MM.1S (cell line): ENCODE data around the gene TRDN.

ENCODE experiments used
- DNase-seq: peaks from one replicate; pipeline ENCODE4 v3.0.0-alpha.2; 2015
- H2AFZ ChIP-seq: fragments of 300-600 bp; sonication (generic); 2 replicates; pipeline ENCODE4 v1.6.0; 2016; ENCODE audit warnings: antibody characterized with exemption, low read length
- H3F3A ChIP-seq: fragments of 300-600 bp; sonication (generic); 2 replicates; pipeline ENCODE4 v1.6.1; 2016; ENCODE audit warnings: mild to moderate bottlenecking, antibody characterized with exemption, low read length, moderate library complexity, mixed read lengths; ENCODE audit not compliant: insufficient read depth
- H3K27ac ChIP-seq: fragments of 300-600 bp; sonication (generic); 2 replicates; pipeline ENCODE4 v1.5.1; 2016; ENCODE audit warnings: mild to moderate bottlenecking, low read length
- H3K27me3 ChIP-seq: fragments of 300-600 bp; sonication (generic); replicated peaks from 2 replicates; pipeline ENCODE4 v1.6.0; 2016; ENCODE audit warnings: low read length; ENCODE audit not compliant: insufficient read depth
- H3K36me3 ChIP-seq: fragments of 300-600 bp; sonication (generic); replicated peaks from 2 replicates; pipeline ENCODE4 v1.6.1; 2016; ENCODE audit warnings: mild to moderate bottlenecking, low read length, mixed read lengths; ENCODE audit not compliant: insufficient read depth
- H3K4me1 ChIP-seq: fragments of 300-600 bp; sonication (generic); 2 replicates; pipeline ENCODE4 v1.6.1; 2016; ENCODE audit warnings: low read length, mixed read lengths
- H3K4me2 ChIP-seq: fragments of 300-600 bp; sonication (generic); 2 replicates; pipeline ENCODE4 v1.6.0; 2016; ENCODE audit warnings: low read depth, low read length
- H3K4me3 ChIP-seq: fragments of 300-600 bp; sonication (generic); 2 replicates; pipeline ENCODE4 v1.5.1; 2016; ENCODE audit warnings: low read length, mixed read lengths
- H3K79me2 ChIP-seq: fragments of 300-600 bp; sonication (generic); 2 replicates; pipeline ENCODE4 v1.6.1; 2016; ENCODE audit warnings: mixed run types, low read length, mixed read lengths
- H3K9ac ChIP-seq: fragments of 300-600 bp; sonication (generic); 2 replicates; pipeline ENCODE4 v1.6.1; 2016; ENCODE audit warnings: low read length, mixed read lengths
- H3K9me2 ChIP-seq: fragments of 300-600 bp; sonication (generic); replicated peaks from 2 replicates; pipeline ENCODE4 v1.6.1; 2016; ENCODE audit warnings: mild to moderate bottlenecking, low read length, mixed read lengths; ENCODE audit not compliant: insufficient read depth
- H3K9me3 ChIP-seq: fragments of 300-600 bp; sonication (generic); replicated peaks from 2 replicates; pipeline ENCODE4 v1.6.1; 2016; ENCODE audit warnings: mild to moderate bottlenecking, low read length, mixed read lengths; ENCODE audit not compliant: insufficient read depth
- H4K20me1 ChIP-seq: fragments of 300-600 bp; sonication (generic); 2 replicates; pipeline ENCODE4 v1.6.1; 2016; ENCODE audit warnings: mild to moderate bottlenecking, low read length, moderate library complexity, mixed read lengths; ENCODE audit not compliant: insufficient read depth
- EZH2 ChIP-seq: fragments of 300-600 bp; sonication (generic); optimal IDR thresholded peaks from 2 replicates; pipeline ENCODE3; 2017; ENCODE audit warnings: low read depth, mild to moderate bottlenecking, antibody characterized with exemption, low read length, mixed read lengths
- EZH2phosphoT487 ChIP-seq: fragments of 300-600 bp; sonication (generic); IDR thresholded peaks from 2 replicates; pipeline ENCODE4 v1.6.1; 2018; ENCODE audit warnings: antibody characterized with exemption, low read length
- TF ChIP-seq, protein P1 (sequence below): fragments of 300-600 bp; sonication (generic); IDR thresholded peaks from 2 replicates; pipeline ENCODE4 v1.5.1; 2016; ENCODE audit warnings: antibody characterized with exemption, low read length, mixed read lengths

The TRDN gene

DNA sequence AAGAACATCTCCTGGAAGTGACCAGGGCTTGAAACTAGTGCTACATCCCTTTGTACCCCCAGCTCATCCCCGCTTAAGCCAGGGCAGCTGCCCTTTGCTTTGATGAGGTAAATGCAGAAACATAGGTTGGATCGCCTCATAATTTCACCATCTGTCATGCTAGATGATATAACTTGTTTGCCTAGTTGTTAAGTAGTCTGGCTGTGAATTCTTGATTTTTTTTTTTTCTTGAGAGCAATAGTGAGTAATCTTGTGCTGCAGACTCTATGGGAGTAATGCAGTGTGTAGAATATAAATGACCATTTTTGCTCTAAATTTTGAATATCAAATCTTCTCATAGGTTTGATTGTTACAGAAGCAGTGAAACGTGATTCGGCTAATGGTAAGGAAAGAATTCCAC is 4.1 kb downstream of the TRDN start:
- Histone ChIP-seq H3K79me2 (no peaks in the 10 kb centered on the region), H3K4me2 (no peak overlapping the region), H3K9me3 (no peaks in the 10 kb centered on the region), H3K9ac (no peak overlapping the region), H3K4me3 (no peak overlapping the region), H3K4me1 (no peaks in the 10 kb centered on the region), H4K20me1 (no peaks in the 10 kb centered on the region), H3F3A (no peaks in the 10 kb centered on the region), H2AFZ (no peak overlapping the region), H3K36me3 (no peaks in the 10 kb centered on the region), H3K27ac (no peak overlapping the region), H3K9me2 (no peaks in the 10 kb centered on the region), H3K27me3 (no peaks in the 10 kb centered on the region)
- TF ChIP-seq, protein P1, sequence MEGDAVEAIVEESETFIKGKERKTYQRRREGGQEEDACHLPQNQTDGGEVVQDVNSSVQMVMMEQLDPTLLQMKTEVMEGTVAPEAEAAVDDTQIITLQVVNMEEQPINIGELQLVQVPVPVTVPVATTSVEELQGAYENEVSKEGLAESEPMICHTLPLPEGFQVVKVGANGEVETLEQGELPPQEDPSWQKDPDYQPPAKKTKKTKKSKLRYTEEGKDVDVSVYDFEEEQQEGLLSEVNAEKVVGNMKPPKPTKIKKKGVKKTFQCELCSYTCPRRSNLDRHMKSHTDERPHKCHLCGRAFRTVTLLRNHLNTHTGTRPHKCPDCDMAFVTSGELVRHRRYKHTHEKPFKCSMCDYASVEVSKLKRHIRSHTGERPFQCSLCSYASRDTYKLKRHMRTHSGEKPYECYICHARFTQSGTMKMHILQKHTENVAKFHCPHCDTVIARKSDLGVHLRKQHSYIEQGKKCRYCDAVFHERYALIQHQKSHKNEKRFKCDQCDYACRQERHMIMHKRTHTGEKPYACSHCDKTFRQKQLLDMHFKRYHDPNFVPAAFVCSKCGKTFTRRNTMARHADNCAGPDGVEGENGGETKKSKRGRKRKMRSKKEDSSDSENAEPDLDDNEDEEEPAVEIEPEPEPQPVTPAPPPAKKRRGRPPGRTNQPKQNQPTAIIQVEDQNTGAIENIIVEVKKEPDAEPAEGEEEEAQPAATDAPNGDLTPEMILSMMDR = no peak
- no peak for TF ChIP-seq EZH2
- TF ChIP-seq EZH2phosphoT487 = no peak
- DNase-seq = no peak

DNA sequence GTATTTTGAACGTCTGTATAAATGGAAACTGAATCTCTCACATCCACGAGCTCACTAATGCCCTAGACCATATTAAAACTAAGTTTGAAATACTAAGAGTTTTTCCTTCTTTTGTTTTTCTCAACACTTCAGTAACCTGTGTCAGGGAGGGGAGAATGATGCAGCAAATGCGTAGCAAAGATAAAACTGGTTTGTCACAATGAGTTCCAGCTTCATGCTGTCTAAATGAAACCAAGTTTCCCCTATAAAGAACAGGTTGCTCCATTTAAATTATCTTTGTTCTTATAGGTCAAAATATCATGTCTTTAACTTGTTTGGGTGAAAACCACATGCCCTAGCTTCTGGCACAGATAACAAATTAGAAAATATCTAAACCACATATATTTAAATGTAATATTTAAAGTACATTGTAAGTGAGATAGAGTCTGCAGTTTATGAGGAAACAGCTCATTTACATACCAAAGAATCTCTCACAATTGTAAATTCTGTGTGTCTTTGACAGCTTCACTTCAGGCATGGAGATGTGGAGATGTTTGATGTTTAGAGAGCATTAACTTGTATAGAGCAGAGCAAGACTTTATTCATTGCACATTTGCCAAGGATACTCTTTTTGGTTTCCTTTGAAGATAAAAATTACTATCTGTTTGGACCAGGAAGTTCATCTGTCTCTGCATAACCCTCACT is 7.3 kb downstream of the TRDN start:
- Histone ChIP-seq H3K9me2 (no peaks in the 10 kb centered on the region), H3K4me2 (no peak overlapping the region), H3K4me1 (no peaks in the 10 kb centered on the region), H3K27me3 (no peaks in the 10 kb centered on the region), H3K9ac (no peak overlapping the region), H3K4me3 (no peak overlapping the region), H2AFZ (no peak overlapping the region), H3K9me3 (no peaks in the 10 kb centered on the region), H3K79me2 (no peaks in the 10 kb centered on the region), H3K27ac (no peak overlapping the region), H4K20me1 (no peaks in the 10 kb centered on the region), H3F3A (no peaks in the 10 kb centered on the region), H3K36me3 (no peaks in the 10 kb centered on the region)
- TF ChIP-seq EZH2 = no peak
- DNase-seq = no peak

DNA sequence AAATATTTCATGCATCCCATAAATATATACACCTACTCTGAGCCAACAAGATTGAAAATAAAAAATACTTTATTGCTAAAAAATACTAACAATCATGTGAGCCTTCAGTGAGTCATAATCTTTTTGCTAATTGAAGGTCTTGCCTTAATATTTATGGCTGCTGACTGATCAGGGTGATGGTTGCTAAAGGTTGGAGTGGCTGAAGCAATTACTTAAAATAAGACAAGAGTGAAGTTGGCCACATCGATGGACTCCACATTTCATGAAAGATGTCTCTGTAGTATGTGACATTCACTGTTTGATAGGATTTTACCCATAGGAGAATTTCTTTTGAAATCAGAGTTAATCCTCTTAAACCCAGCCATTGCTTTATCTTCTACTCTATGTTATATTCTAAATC is 11.1 kb downstream of the TRDN start:
- Histone ChIP-seq H3K4me1 (no peaks in the 10 kb centered on the region), H3K4me3 (no peak overlapping the region), H3K27ac (no peak overlapping the region), H3K9ac (no peak overlapping the region), H3K79me2 (no peaks in the 10 kb centered on the region), H3K9me2 (no peaks in the 10 kb centered on the region), H3K9me3 (no peaks in the 10 kb centered on the region), H4K20me1 (no peaks in the 10 kb centered on the region), H2AFZ (no peak overlapping the region), H3F3A (no peaks in the 10 kb centered on the region), H3K4me2 (no peak overlapping the region), H3K27me3 (no peaks in the 10 kb centered on the region), H3K36me3 (no peaks in the 10 kb centered on the region)
- TF ChIP-seq EZH2 = no peak
- TF ChIP-seq, protein P1 = no peak
- TF ChIP-seq EZH2phosphoT487 = no peak
- DNase-seq = no peak

DNA sequence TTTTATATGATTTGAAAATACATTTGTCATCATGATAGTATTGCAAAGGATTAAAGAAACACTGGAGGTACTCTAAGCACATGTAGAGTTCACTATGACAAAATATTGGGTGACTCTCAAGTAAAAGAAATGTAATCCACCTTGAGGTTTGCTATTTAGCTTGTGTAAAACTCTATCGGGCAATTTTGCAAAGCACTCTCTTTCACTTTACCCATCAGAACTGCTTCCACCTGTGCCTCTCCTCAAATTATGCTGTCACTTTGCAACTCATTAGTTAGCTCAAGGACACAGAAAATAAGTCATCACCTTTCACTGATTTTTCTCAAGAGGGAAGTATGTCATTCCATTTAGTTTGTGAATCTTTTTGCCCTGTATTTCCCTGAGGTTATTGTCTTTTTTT is 14.0 kb downstream of the TRDN start:
- no peak for TF ChIP-seq EZH2phosphoT487
- no peak overlapping the region for H3K4me2 ChIP-seq

More for the DNA sequence above, 14.0 kb downstream of the TRDN start:
- no peaks in the 10 kb centered on the region for H3K4me1 ChIP-seq
- H3K79me2 ChIP-seq = no peaks in the 10 kb centered on the region
- H3K9me3 ChIP-seq = no peaks in the 10 kb centered on the region
- no peaks in the 10 kb centered on the region for H3F3A ChIP-seq
- no peak overlapping the region for H2AFZ ChIP-seq
- no peak overlapping the region for H3K9ac ChIP-seq
- no peaks in the 10 kb centered on the region for H3K27me3 ChIP-seq
- H3K27ac ChIP-seq = no peak overlapping the region
- no peak overlapping the region for H3K4me3 ChIP-seq
- no peaks in the 10 kb centered on the region for H3K36me3 ChIP-seq
- H3K9me2 ChIP-seq = no peaks in the 10 kb centered on the region
- DNase-seq = no peak
- no peaks in the 10 kb centered on the region for H4K20me1 ChIP-seq
